K562 (cell line): Measurements from ENCODE around the gene INPP5E. TPM values are rescaled to one million over a fixed set of nuclear protein-coding genes. Genes with fewer than 3 reads are reported as not detected.
A peak's percentile ranks its signal among the peaks of the same experiment; 100 is the strongest.

Experiments used
- ATAC-seq: fragments of 200-7000 bp; cut with Tn5 transposase; 3 replicates; pipeline ENCODE4 v1.9.1; 2020; ENCODE audit warnings: moderate library complexity
- BruUV-seq: library from RNA; stranded (reverse); fragments of 400-500 nt; replicated peaks from 2 replicates; lab custom pipeline; 2021; lab: Mats Ljungman, UMichigan
- CTCF ChIA-PET: fragments of 300-600 bp; formaldehyde crosslinking; extraction: SDS; loops from one replicate; lab custom pipeline; 2021; ENCODE audit warnings: low intra/inter-chr PET ratio; lab: Yijun Ruan, JAX
- POLR2A ChIA-PET: fragments of 300-600, 350-650 bp; sonication (Branson Sonifier 250); formaldehyde crosslinking; extraction: SDS; loops from one replicate; lab custom pipeline; 2021; ENCODE audit warnings: antibody characterized with exemption, inconsistent platforms; lab: Yijun Ruan, JAX
- DNase-seq, 4 experiments: peaks; one replicate each; pipeline versions ENCODE4 v3.0.0 to v3.0.0-alpha.2; 2011 to 2018; ENCODE audit warnings: low spot score in 3 of 4, mixed read lengths in 3 of 4; ENCODE audit errors: extremely low read depth in 1 of 4
- FAIRE-seq: peaks from 2 replicates; lab custom pipeline; 2011; peaks lifted over from hg19 to GRCh38; lab: Jason Lieb, UNC
- H2AFZ ChIP-seq: 2 replicates; pipeline ENCODE4 v1.6.0; 2011; ENCODE audit warnings: low read depth, low read length, control low read depth, inconsistent platforms
- H3K27ac ChIP-seq: fragments of 200-600 bp; 3 replicates; pipeline ENCODE4 v1.8.0; 2011; ENCODE audit warnings: low read depth, mild to moderate bottlenecking, control low read depth, inconsistent platforms, low read length, moderate library complexity, mixed read lengths; ENCODE audit errors: extremely low read depth
- H3K27me3 ChIP-seq, 2 experiments: fragments of 300-600 bp in 1 of 2; 2 replicates in 1 of 2; 3 replicates in 1 of 2; pipeline versions ENCODE4 v1.6.0 to v1.8.0; 2011; ENCODE audit warnings: inconsistent platforms in 2 of 2, low read length in 2 of 2, mild to moderate bottlenecking in 1 of 2, mixed read lengths in 1 of 2, moderate library complexity in 1 of 2; ENCODE audit not compliant: control insufficient read depth in 2 of 2, insufficient read depth in 2 of 2
- H3K36me3 ChIP-seq: fragments of 300-600 bp; 3 replicates; pipeline ENCODE4 v1.8.0; 2011; ENCODE audit warnings: mild to moderate bottlenecking, low read length, inconsistent platforms; ENCODE audit not compliant: control insufficient read depth, insufficient read depth
- H3K4me1 ChIP-seq, 2 experiments: fragments of 200-600 bp in 1 of 2; replicated peaks in 1 of 2; 2 replicates in 1 of 2; 3 replicates in 1 of 2; pipeline versions ENCODE4 v1.5.1 to v1.8.0; 2011; ENCODE audit warnings: inconsistent platforms in 2 of 2, low read length in 2 of 2, mild to moderate bottlenecking in 1 of 2, mixed read lengths in 1 of 2, moderate library complexity in 1 of 2; ENCODE audit not compliant: control insufficient read depth in 2 of 2, insufficient read depth in 2 of 2
- H3K4me2 ChIP-seq: 2 replicates; pipeline ENCODE4 v1.6.1; 2011; ENCODE audit warnings: low read length, control low read depth, inconsistent platforms, mixed read lengths; ENCODE audit not compliant: insufficient read depth
- H3K4me3 ChIP-seq: fragments of 200-600 bp; sonication (generic), shearing (Covaris generic); 2 replicates; pipeline ENCODE4 v1.5.1; 2016; ENCODE audit warnings: control low read depth, inconsistent platforms
- H3K79me2 ChIP-seq: fragments of 200-600 bp; 3 replicates; pipeline ENCODE4 v1.8.0; 2011; ENCODE audit warnings: low read length, inconsistent platforms; ENCODE audit not compliant: control insufficient read depth, insufficient read depth
- H3K9ac ChIP-seq, 2 experiments: 2 replicates each; pipeline versions ENCODE4 v1.6.0 to v1.6.1; 2011; ENCODE audit warnings: low read depth in 2 of 2, low read length in 2 of 2, control low read depth in 1 of 2, inconsistent platforms in 1 of 2, mild to moderate bottlenecking in 1 of 2, mixed read lengths in 1 of 2; ENCODE audit not compliant: insufficient read depth in 1 of 2
- H3K9me1 ChIP-seq: one replicate; pipeline ENCODE4 v1.6.0; 2011; ENCODE audit warnings: inconsistent platforms, mild to moderate bottlenecking, low read length, moderate library complexity; ENCODE audit not compliant: control insufficient read depth, insufficient read depth
- H3K9me3 ChIP-seq: replicated peaks from 2 replicates; pipeline ENCODE4 v1.5.1; 2011; ENCODE audit warnings: low read depth, low read length, inconsistent platforms; ENCODE audit not compliant: control insufficient read depth, insufficient read depth
- H4K20me1 ChIP-seq: replicated peaks from 2 replicates; pipeline ENCODE4 v1.6.1; 2011; ENCODE audit warnings: low read length, inconsistent platforms, mixed read lengths; ENCODE audit not compliant: control insufficient read depth, insufficient read depth
- HMGN3 ChIP-seq: IDR thresholded peaks from 2 replicates; pipeline ENCODE4 v1.6.1; 2011; ENCODE audit warnings: borderline replicate concordance, low read depth, mild to moderate bottlenecking, mixed read lengths, low read length; ENCODE audit not compliant: insufficient read length; ENCODE audit errors: extremely low read depth
- NFATC3 ChIP-seq: fragments of 450-650 bp; IDR thresholded peaks from 2 replicates; pipeline ENCODE4 v1.6.1; 2017; ENCODE audit warnings: mild to moderate bottlenecking
- POLR2A ChIP-seq: fragments of 450-650 bp; conservative IDR thresholded peaks from 2 replicates; pipeline ENCODE4 v1.6.1; 2016
- POLR2G ChIP-seq: fragments of 200-400 bp; formaldehyde crosslinking; IDR thresholded peaks from 2 replicates; pipeline ENCODE4 v1.6.1; 2017; ENCODE audit warnings: low read depth, mild to moderate bottlenecking, antibody characterized with exemption, low read length, moderate library complexity
- RBFOX2 ChIP-seq: fragments of 200-400 bp; formaldehyde crosslinking; IDR thresholded peaks from 2 replicates; pipeline ENCODE4 v1.6.1; 2017; ENCODE audit warnings: low read depth, mild to moderate bottlenecking, low read length, moderate library complexity
- SUPT5H ChIP-seq: fragments of 450-650 bp; IDR thresholded peaks from 2 replicates; pipeline ENCODE4 v1.6.1; 2016
- WGBS: fragments of 100-300 bp; shearing (Covaris generic); methylation state at CpG from one replicate; pipeline ENCODE4 v1.1.6; 2016; ENCODE audit warnings: low coverage, mixed read lengths; ENCODE audit not compliant: insufficient coverage; ENCODE audit errors: missing lambda C conversion rate; 5-methylcytosine and 5-hydroxymethylcytosine counted together
- in situ Hi-C: fragments of 300-500 bp; cut with MboI; formaldehyde crosslinking; loops from 4 replicates; pipeline ENCODE4 v1.15.0; 2018; ENCODE audit warnings: inconsistent platforms, mixed read lengths
- intact Hi-C: fragments of 100-400 bp; cut with micrococcal nuclease; formaldehyde crosslinking; loops from 2 replicates; pipeline ENCODE4 v1.14.2; 2022
- polyA plus RNA-seq, 8 experiments: library from polyadenylated mRNA; depleted of rRNA in 4 of 8; stranded (reverse) in 5 of 8; unstranded in 3 of 8; fragments of >200 nt; fragmentation: Nextera tagmentation in 2 of 8; fragmentation: Illumina TruSeq in 1 of 8; extraction: Ambion mirVana in 2 of 8; extraction: Trizol in 1 of 8; gene quantifications; 2 replicates each; pipeline versions ENCODE4 v1.2.1 to v1.2.3, GENCODE V29; 2011 to 2014; ENCODE audit warnings: inconsistent platforms in 1 of 8, missing spikeins in 1 of 8
- total RNA-seq, 7 experiments: library from RNA; depleted of rRNA in 6 of 7; stranded (reverse); fragments of >200 nt in 6 of 7; fragmentation: Illumina TruSeq in 2 of 7; extraction: Trizol in 2 of 7; gene quantifications; 2 replicates each; pipeline versions ENCODE4 v1.2.1 to v1.2.3, GENCODE V29; 2011 to 2021; ENCODE audit warnings: low replicate concordance in 1 of 7
- TF ChIP-seq, protein P1 (sequence below), 2 experiments: IDR thresholded peaks; 2 replicates each; pipeline ENCODE4 v1.6.1; 2012; ENCODE audit warnings: improper control_type of control experiment in 2 of 2, low read depth in 2 of 2, low read length in 2 of 2, borderline replicate concordance in 1 of 2
- TF ChIP-seq, protein P2 (sequence below): fragments of 250-450 bp; sonication (Bioruptor Pico); IDR thresholded peaks from 2 replicates; pipeline ENCODE4 v1.8.0; 2022; ENCODE audit warnings: inconsistent platforms, mild to moderate bottlenecking, moderate library complexity, borderline replicate concordance

INPP5E gene
- total and polyA plus RNA-seq, 9 of the 15 experiments (the other 6 are each of a cell fraction or from before 2014, with no cell fraction given): 0.38 to 17.4 (median 4.9) TPM

GRCh38 chr9:136421791-136422190, 17.9 kb downstream of the INPP5E start:
- FAIRE-seq: no peak
- no TSS peak for BruUV-seq
- DNase-seq: no peak
- TF ChIP-seq HMGN3 (no peak), RBFOX2 (peak; percentile 58), POLR2A (0 out of 2 replicates have a peak, but pooled peaks have one; percentile 20), POLR2G (peak; percentile 61), SUPT5H (0 out of 2 replicates have a peak, but pooled peaks have one; percentile 20), NFATC3 (no peak)
- WGBS: 96% methylated on average over 9 of the region's 21 CpGs
- Histone ChIP-seq H2AFZ (no peak overlapping the region), H3K9ac (no peak overlapping the region), H3K9me3 (no peaks in the 10 kb centered on the region; the same call in 1 of the 2 replicates), H3K4me3 (no peak overlapping the region), H4K20me1 (no peaks in the 10 kb centered on the region), H3K4me2 (no peak overlapping the region), H3K27ac (no peak overlapping the region), H3K79me2 (no peaks in the 10 kb centered on the region), H3K9me1 (no peaks in the 10 kb centered on the region), H3K36me3 (peaks cover 83% of the 10 kb centered on the region), H3K27me3 (no peaks in the 10 kb centered on the region), H3K4me1 (peaks cover 0 to 15% of the 10 kb centered on the region in 2 experiments; a peak in 2 of 5 replicates)
- intact Hi-C loops: no loop called here
- ChIA-PET CTCF (no interaction called here), POLR2A (interaction anchor here (0.7 to 5.1 kb wide), 2 partner anchors 13 to 25 kb away, joined by 3 to 33 read pairs; no protein-coding TSS in a partner anchor)
- in situ Hi-C loops: no loop called here
- ATAC-seq: no peak

- peaks cover 0 to 15% of the 10 kb centered on the region in 2 experiments; a peak in 2 of 5 replicates for H3K4me1 ChIP-seq
- no peak overlapping the region for H2AFZ ChIP-seq
- 0 out of 2 replicates have a peak, but pooled peaks have one; percentile 24 for TF ChIP-seq POLR2G
- TF ChIP-seq, protein P1, sequence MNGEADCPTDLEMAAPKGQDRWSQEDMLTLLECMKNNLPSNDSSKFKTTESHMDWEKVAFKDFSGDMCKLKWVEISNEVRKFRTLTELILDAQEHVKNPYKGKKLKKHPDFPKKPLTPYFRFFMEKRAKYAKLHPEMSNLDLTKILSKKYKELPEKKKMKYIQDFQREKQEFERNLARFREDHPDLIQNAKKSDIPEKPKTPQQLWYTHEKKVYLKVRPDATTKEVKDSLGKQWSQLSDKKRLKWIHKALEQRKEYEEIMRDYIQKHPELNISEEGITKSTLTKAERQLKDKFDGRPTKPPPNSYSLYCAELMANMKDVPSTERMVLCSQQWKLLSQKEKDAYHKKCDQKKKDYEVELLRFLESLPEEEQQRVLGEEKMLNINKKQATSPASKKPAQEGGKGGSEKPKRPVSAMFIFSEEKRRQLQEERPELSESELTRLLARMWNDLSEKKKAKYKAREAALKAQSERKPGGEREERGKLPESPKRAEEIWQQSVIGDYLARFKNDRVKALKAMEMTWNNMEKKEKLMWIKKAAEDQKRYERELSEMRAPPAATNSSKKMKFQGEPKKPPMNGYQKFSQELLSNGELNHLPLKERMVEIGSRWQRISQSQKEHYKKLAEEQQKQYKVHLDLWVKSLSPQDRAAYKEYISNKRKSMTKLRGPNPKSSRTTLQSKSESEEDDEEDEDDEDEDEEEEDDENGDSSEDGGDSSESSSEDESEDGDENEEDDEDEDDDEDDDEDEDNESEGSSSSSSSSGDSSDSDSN (IDR thresholded peaks at IDR 0.05; ENCODE audit: borderline replicate concordance in 1 of 2, low read depth in 2 of 2, low read length in 2 of 2): no peak
- TF ChIP-seq, protein P2, sequence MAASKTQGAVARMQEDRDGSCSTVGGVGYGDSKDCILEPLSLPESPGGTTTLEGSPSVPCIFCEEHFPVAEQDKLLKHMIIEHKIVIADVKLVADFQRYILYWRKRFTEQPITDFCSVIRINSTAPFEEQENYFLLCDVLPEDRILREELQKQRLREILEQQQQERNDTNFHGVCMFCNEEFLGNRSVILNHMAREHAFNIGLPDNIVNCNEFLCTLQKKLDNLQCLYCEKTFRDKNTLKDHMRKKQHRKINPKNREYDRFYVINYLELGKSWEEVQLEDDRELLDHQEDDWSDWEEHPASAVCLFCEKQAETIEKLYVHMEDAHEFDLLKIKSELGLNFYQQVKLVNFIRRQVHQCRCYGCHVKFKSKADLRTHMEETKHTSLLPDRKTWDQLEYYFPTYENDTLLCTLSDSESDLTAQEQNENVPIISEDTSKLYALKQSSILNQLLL (CRISPR knock-in tag): no peak
- TF ChIP-seq, all 486 proteins: peak for 1
- Histone ChIP-seq H3K27me3 (no peaks in the 10 kb centered on the region), H3K36me3 (peaks cover 96% of the 10 kb centered on the region), H3K9ac (no peak overlapping the region), H3K27ac (no peak overlapping the region), H3K79me2 (peaks cover 6% of the 10 kb centered on the region; the same call in 2 of the 3 replicates), H3K4me2 (no peak overlapping the region), H3K4me3 (no peak overlapping the region), H4K20me1 (no peaks in the 10 kb centered on the region), H3K9me3 (no peaks in the 10 kb centered on the region; the same call in 1 of the 2 replicates), H3K9me1 (no peaks in the 10 kb centered on the region)
- DNase-seq (no peak), FAIRE-seq (no peak), ATAC-seq (no peak)
- in situ Hi-C loops: no loop called here
- BruUV-seq: no TSS peak
- intact Hi-C loops: no loop called here
- POLR2A ChIA-PET: interaction anchor here (0.8 to 1.6 kb wide), 4 partner anchors 8 to 34 kb away, joined by 3 to 6 read pairs (median 4); no protein-coding TSS in a partner anchor
- WGBS: 96% methylated on average over 11 of the region's 12 CpGs
- CTCF ChIA-PET: no interaction called here
These were observed 20.6 kb downstream of the INPP5E start for GRCh38 chr9:136419092-136419420.
